ENCODE measurements around the gene TRIP10.
A peak's percentile ranks its signal among the peaks of the same experiment; 100 is the strongest.
"Not testable (repeated sequence)": the region's sequence is repeated elsewhere in the genome, so short reads cannot be mapped to it uniquely, and the experiment has no call there.

The TRIP10 gene

DNA sequence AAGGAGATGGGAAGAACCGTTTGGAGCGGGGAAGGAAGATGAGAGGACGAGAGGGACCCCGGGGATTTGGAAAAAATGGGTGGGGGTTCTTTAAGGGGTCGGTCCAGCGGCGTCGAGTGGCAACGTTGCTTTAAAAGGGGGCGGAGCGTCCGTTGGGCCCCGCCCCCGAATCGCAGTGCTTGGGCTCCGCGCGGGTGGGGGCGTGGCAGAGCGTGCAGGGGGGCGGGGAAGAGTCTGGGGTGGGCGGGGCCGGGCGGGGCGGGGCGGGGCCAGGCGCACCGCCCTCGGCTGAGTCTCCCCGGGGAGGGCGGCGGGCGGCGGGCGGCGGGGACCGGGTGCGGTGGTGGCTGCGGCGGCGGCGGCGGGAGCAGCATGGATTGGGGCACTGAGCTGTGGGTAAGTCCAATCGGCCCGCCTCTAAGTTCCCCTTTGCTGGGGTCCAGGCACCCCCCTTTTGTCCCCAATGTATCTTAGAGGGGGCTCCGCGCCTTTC is at the start of gene TRIP10:
TSS of gene TRIP10 (plus strand) at position 291 of the 493 bp plus-strand sequence. CDS start at position 373, 82 bp downstream.
- DNase-seq (ENCODE audit: low spot score): peak; percentile 93

DNA sequence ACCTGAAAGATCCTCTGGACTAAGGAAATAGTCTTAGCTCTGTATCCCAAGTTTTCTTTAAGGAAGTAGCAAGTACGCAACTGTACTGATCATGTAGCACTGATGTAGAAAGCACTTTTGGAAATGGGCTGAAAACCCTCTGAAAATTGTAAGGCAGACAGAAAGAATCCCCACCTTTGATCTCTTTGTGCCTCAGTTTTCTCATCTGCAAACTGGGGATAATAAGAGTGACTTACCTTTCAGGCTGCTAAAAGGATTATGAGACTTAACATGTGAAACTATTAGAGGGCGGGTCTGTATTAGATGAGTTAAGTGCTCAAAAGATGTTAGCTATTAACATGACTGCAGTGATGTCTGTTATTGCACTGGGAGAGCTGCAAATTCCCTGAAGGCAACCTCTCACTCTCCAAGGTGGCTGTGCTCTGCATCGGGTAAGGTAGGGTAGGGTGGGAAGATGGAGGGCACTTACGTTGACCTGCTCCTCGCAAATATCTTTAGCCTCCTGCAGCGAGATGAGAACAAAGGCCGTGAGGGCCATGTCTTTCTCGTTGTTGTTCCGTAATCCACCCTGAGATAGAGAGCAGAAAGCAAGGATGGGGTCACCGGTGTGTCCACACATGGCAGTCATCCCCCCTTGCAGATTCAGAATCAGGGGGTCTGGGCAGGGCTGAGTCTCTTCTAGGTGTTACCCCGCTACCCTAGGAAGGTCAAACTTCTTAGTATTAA is 49.2 kb upstream of the TRIP10 start:
- no peak for DNase-seq (ENCODE audit: low spot score)

- no peak for DNase-seq (ENCODE audit: low spot score)
Measured at GRCh38 chr19:6691342-6691741, 48.1 kb upstream of the TRIP10 start.

GRCh38 chr19:6692027-6692426 is 47.5 kb upstream of the TRIP10 start:
- no peak for DNase-seq (ENCODE audit: low spot score)

- DNase-seq (ENCODE audit: low spot score): no peak
Measured at GRCh38 chr19:6693056-6693471, 46.4 kb upstream of the TRIP10 start.

DNA sequence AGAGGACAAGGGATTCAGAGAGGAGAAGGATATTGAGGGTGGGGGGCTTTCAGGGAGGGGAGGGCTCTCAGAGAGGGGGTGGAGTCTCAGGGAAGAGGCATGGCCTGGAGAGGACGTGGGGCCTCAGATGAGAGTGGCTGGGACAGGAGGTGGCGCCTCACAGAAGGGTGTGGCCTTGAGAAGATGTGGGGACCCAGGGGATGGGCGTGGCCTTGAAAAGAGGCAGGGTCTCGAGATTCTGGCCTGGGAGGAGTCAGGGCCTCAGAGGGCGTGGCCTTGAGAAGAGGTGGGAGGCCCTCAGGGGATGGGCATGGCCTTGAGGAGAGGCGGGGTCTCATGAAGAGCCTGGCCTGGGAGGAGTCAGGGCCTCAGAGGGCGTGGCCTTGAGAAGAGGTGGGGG is 45.8 kb upstream of the TRIP10 start:
- no peak for DNase-seq (ENCODE audit: low spot score)

GRCh38 chr19:6694147-6694815 is 45.2 kb upstream of the TRIP10 start:
- no peak for DNase-seq (ENCODE audit: low spot score)

DNA sequence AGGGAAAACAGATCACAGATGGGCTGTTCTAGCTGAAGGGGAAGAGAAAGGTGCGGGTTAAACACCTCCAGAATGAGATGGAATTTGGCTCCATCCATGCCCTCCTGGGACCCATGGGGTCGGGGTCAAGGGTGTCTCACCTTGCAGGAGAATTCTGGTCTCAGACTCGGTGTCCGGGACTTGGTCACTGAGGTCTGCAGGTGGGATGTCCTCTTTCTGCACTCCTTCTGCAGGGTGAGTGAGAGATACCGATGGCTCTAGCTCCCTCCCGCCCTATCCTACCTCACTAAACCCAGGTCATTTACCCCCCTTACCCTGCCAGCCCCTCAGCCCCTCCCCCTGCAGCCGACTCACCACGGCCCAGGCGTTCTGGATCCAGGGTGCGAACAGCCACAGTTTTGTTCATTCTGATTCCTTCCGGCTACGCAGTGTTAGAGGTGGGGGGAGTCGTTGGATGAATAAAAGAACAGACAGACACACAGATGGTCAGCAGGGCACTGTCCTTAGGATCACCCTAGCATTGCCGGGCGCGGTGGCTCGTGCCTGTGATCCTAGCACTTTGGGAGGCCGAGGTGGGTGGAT is 43.1 kb upstream of the TRIP10 start:
- DNase-seq (ENCODE audit: low spot score): no peak

- DNase-seq (ENCODE audit: low spot score): no peak
Measured at GRCh38 chr19:6697291-6697690, 42.2 kb upstream of the TRIP10 start.

DNA sequence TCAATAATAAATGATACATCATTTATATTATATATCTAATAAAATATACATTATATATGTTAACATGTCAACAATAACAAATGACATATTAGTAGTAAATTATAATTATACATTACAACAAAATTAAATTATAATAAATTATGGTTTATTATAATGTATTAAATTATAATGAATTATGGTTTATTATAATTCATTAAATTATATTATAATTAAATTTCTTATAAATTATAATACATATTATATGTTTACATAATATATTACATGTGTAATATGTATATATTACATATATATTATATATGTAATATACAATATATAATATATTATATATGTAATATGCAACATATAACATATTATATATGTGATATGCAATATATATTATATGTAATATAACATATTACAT is 39.5 kb upstream of the TRIP10 start:
- DNase-seq (ENCODE audit: low spot score): no peak

DNA sequence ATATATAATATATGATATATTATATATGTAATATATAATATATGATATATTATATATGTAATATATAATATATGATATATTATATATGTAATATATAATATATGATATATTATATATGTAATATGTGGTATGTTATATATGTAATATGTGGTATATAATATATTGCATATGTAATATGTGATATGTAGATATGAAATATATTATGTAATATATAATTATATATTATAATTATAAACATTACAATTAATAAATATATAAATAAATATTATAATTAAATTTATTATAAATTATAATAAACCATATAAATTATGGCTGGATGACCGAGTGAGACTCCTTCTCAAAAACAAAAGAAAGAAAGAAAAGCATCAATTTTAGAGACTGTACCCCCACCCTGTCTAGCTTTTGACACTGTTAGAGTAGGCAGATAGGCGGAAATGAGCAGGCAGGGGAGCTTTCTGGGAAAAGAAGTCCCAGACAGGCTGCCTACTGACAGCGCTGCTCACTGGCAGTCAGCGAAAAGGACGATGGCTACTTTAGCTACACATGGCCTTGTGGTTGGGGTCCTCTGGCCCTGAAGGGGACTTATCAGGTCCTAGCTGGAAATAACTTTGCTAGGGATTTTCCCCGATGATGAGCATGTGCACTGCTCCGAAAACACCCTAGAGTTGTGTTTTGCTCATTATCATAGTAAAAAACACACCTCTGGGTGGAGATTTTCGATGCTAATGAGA is 38.7 kb upstream of the TRIP10 start:
- DNase-seq (ENCODE audit: low spot score): no peak

GRCh38 chr19:6705931-6706632 is 33.4 kb upstream of the TRIP10 start:
- DNase-seq (ENCODE audit: low spot score): no peak

GRCh38 chr19:6706633-6706958 is 32.9 kb upstream of the TRIP10 start:
- no peak for DNase-seq (ENCODE audit: low spot score)

DNA sequence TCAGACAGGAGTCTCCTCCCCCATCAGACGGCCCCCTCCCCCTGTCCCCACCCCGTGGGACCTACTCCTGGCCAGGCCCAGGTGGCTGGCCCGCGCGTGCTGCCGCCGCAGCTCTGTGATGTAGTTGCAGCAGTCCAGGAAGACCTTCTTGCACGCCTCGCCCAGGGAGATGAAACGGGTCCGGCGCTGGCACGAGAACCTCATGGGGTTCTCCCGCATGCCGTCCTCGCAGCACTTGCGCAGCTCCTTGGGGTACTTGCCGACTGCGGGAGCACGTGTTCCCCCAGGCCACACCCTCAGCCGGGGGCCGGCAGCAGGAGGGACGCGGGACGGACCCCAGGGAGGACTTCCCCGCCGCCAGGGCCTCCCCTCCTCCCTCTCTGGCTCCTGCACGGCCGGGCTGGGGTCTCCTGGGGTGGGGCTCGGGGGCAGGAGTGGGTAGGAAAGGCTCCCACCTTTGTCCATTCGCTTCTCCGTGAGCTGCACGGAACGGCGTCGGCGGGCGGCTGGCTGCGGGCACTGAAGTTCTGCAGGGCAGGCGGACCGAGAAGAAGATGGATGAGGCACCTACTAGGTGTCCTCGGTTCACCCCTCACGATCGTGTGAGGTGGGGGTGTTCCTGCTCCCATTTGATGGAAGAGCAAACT is 32.3 kb upstream of the TRIP10 start:
- DNase-seq (ENCODE audit: low spot score): no peak

DNA sequence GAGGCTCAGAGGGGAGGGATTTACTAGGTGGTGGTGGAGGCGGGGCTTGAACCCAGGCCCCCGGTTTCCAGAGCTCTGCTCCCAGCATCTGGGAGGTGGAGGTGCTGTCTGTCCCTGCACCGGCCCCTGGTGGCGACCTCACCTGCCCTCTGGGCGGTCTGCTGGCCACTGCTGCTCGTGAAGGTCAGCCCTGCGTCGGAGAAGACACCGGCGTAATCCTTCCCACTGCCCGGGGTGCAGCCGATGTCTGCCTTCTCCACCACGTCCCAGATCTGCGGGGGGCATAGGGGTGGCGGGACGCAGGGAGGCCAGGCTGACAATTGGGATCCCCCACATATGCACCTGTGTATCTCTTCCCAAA is 31.8 kb upstream of the TRIP10 start:
- DNase-seq (ENCODE audit: low spot score): no peak

DNA sequence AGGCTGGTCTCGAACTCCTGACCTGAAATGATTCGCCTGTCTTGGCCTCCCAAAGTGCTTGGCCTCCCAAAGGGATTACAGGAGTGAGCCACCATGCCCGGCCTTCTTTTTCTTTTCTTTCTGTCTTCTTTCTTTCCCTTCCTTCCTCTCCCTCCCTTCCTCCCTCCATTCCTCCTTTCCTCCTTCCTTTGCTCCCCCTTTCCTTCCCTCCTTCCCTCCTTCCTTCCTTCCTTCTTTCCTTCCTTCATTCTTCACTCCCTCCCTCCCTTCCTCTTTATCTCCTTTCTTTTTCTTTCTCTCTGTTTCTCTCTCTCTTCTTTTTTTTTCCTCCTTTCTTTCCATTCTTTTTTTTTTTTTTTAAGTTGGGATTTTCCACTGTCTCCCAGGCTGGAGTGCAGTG is 31.1 kb upstream of the TRIP10 start:
- DNase-seq (ENCODE audit: low spot score): no peak

- not testable (repeated sequence) for DNase-seq (ENCODE audit: low spot score)
Measured at GRCh38 chr19:6708913-6709312, 30.6 kb upstream of the TRIP10 start.

DNA sequence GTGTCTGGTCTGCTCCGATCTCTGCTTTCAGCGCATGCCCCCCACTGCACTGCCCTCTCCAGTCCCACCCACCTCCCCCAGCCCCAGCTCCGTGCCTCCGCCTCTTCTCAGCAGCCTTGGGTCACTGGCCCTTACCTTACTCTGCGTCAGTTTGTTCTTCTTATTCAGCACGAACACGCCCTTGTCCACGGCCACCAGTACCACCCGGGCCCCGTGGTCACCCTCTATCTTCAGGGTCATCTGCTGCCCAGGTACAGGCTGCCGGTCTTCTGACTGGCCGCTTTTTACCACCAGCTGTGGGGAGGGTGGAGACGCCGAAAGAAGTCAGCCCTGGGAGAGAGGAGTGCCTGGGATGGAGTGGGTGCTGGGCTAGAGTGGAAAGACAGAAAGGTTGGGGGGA is 29.9 kb upstream of the TRIP10 start:
- no peak for DNase-seq (ENCODE audit: low spot score)

GRCh38 chr19:6710273-6711077 is 29.0 kb upstream of the TRIP10 start:
- DNase-seq (ENCODE audit: low spot score): no peak

- DNase-seq (ENCODE audit: low spot score): no peak
Measured at GRCh38 chr19:6711078-6711361, 28.5 kb upstream of the TRIP10 start.

GRCh38 chr19:6711605-6712004 is 27.9 kb upstream of the TRIP10 start:
- DNase-seq (ENCODE audit: low spot score): no peak
